PC-9 (cell line): ENCODE measurements around the gene SCN1B.

Experiments
- CTCF ChIP-seq: fragments of 200-600 bp; sonication (generic); conservative IDR thresholded peaks from 2 replicates; pipeline ENCODE4 v1.6.1; 2017; ENCODE audit warnings: mixed run types, antibody characterized with exemption, mild to moderate bottlenecking, moderate library complexity
- EZH2 ChIP-seq: fragments of 200-600 bp; sonication (generic); IDR thresholded peaks from 2 replicates; pipeline ENCODE4 v1.8.0; 2017; ENCODE audit warnings: antibody characterized with exemption, low read depth

DNA sequence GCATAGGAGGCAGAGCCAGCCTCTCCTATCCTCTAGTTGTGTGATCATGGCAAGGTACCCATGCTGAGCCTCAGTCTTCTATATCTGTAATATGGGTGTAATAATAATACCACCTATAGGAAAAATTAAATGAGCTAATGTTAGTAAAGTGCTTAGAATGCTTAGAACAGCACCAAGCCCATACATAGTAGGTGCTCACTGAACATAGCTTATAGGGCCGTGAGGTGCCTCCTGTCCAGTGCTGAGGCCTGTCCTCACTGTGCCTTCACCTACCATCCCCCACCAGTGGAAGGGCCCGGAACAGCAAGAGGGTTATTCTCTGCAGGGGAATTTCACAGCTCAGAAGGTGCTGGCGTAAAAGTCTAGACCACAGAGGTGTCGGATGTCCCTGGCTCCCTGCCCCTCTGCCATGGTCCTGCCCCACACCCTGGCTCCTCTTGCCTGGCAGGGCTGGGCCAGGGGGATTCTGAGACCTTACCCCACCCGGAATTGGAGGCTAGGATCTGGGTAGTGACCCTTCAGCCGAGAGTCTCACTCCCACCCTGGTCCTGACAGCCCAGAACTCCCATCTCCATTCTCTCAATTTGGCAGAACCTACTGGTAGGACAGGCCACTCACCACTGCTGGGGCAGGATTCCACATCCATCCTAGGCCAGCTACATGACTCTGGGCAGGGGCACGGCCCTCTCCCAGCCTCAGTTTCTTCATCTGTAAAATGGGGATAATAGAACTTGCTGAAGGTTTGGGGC lies 2.2 kb upstream of the SCN1B start:
- TF ChIP-seq EZH2, result no peak
- TF ChIP-seq CTCF, result no peak
